Measurements from ENCODE around the gene GGA2. TPM values are rescaled to one million over a fixed set of nuclear protein-coding genes. Genes with fewer than 3 reads are reported as not detected.

GGA2 gene
- total RNA-seq, 8 experiments from 2014 or later = 14.3 to 50.0 (median 19.8) TPM

Other genes starting within 250 kb of the GGA2 start
- under 1 TPM in 4 of 8 experiments, not detected in 4; 0.25 to 0.85 (median 0.59) TPM for gene SCNN1B, start 208.2 kb downstream of the GGA2 start, total RNA-seq
- 10 to 100 TPM in 5 of 8 experiments, 1 to 10 TPM in 3; 7.2 to 29.6 (median 10.8) TPM for gene COG7, start 57.3 kb downstream of the GGA2 start, total RNA-seq
- gene EARS2, start 46.9 kb upstream of the GGA2 start, total RNA-seq = 10 to 100 TPM; 15.2 to 40.6 (median 26.4) TPM
- 10 to 100 TPM; 43.7 to 72.5 (median 60.3) TPM for gene UBFD1, start 47.2 kb upstream of the GGA2 start, total RNA-seq
- 100 to 1,000 TPM in 7 of 8 experiments, 10 to 100 TPM in 1; 91.2 to 165 (median 130) TPM for gene NDUFAB1, start 85.8 kb upstream of the GGA2 start, total RNA-seq
- gene PALB2, start 130.8 kb upstream of the GGA2 start, total RNA-seq = 10 to 100 TPM in 5 of 8 experiments, 1 to 10 TPM in 3; 7.3 to 20.5 (median 13.2) TPM
- gene DCTN5, start 131.0 kb upstream of the GGA2 start, total RNA-seq = 10 to 100 TPM; 35.5 to 58.2 (median 44.9) TPM
- 10 to 100 TPM in 3 of 8 experiments, 1 to 10 TPM in 4, under 1 TPM in 1; 0.92 to 70.2 (median 4.3) TPM for gene PLK1, start 168.4 kb upstream of the GGA2 start, total RNA-seq
- gene ERN2, start 202.7 kb upstream of the GGA2 start, total RNA-seq = 1 to 10 TPM in 3 of 8 experiments, under 1 TPM in 3, not detected in 2; 0.04 to 7.4 (median 1.4) TPM
- 1 to 10 TPM in 2 of 8 experiments, under 1 TPM in 1, not detected in 5; 0.19 to 5.5 (median 2.9) TPM for gene CHP2, start 244.5 kb upstream of the GGA2 start, total RNA-seq

Data from motor neuron (in vitro differentiated cells).